Karpas-422 (cell line): ENCODE measurements around the gene LZTR1. TPM values are rescaled to one million over a fixed set of nuclear protein-coding genes. Genes with fewer than 3 reads are reported as not detected.

ENCODE experiments used
- DNase-seq: peaks from one replicate; pipeline ENCODE4 v3.0.0-alpha.2; 2015
- H2AFZ ChIP-seq: fragments of 200-600 bp; sonication (generic); 2 replicates; pipeline ENCODE4 v1.6.1; 2014; ENCODE audit warnings: antibody characterized with exemption, low read length, mixed read lengths
- H3K27ac ChIP-seq: fragments of 200-600 bp; sonication (generic); 2 replicates; pipeline ENCODE4 v1.5.1; 2014; ENCODE audit warnings: mild to moderate bottlenecking, low read length, moderate library complexity
- H3K27me3 ChIP-seq: fragments of 200-600 bp; sonication (generic); 2 replicates; pipeline ENCODE4 v1.6.1; 2014; ENCODE audit warnings: low read length, mixed read lengths
- H3K36me3 ChIP-seq: fragments of 200-600 bp; sonication (generic); 2 replicates; pipeline ENCODE4 v1.6.1; 2014; ENCODE audit warnings: low read length, mixed read lengths; ENCODE audit not compliant: insufficient read depth
- H3K4me1 ChIP-seq: fragments of 200-600 bp; sonication (generic); 2 replicates; pipeline ENCODE4 v1.6.1; 2014; ENCODE audit warnings: mild to moderate bottlenecking, low read length, mixed read lengths
- H3K4me2 ChIP-seq: fragments of 200-600 bp; sonication (generic); 2 replicates; pipeline ENCODE4 v1.6.1; 2014; ENCODE audit warnings: low read length, low read depth, mild to moderate bottlenecking; ENCODE audit not compliant: poor library complexity, severe bottlenecking
- H3K4me3 ChIP-seq: fragments of 200-600 bp; sonication (generic); 2 replicates; pipeline ENCODE4 v1.5.1; 2014; ENCODE audit warnings: mild to moderate bottlenecking, antibody characterized with exemption, low read length, mixed read lengths
- H3K79me2 ChIP-seq: fragments of 200-600 bp; sonication (generic); 2 replicates; pipeline ENCODE4 v1.6.1; 2014; ENCODE audit warnings: mild to moderate bottlenecking, low read length, mixed read lengths
- H3K9ac ChIP-seq: fragments of 200-600 bp; sonication (generic); 2 replicates; pipeline ENCODE4 v1.6.0; 2014; ENCODE audit warnings: low read length
- H3K9me2 ChIP-seq: fragments of 200-600 bp; sonication (generic), shearing (Covaris generic); replicated peaks from 2 replicates; pipeline ENCODE4 v1.6.0; 2014; ENCODE audit warnings: mild to moderate bottlenecking, low read length, moderate library complexity; ENCODE audit not compliant: insufficient read depth
- H3K9me3 ChIP-seq: fragments of 300-700, 200-600 bp; sonication (generic); 2 replicates; pipeline ENCODE4 v1.6.1; 2014; ENCODE audit warnings: low read length, mixed read lengths
- H4K20me1 ChIP-seq: fragments of 200-600 bp; sonication (generic); 2 replicates; pipeline ENCODE4 v1.6.1; 2014; ENCODE audit warnings: mild to moderate bottlenecking, antibody characterized with exemption, low read length, low read depth; ENCODE audit not compliant: insufficient read depth
- total RNA-seq: library from RNA; depleted of rRNA; stranded (reverse); fragments of >200 nt; shearing (Covaris generic); gene quantifications from 2 replicates; pipeline ENCODE4 v1.2.3, GENCODE V29; 2014; ENCODE audit warnings: low replicate concordance

The LZTR1 gene
- total RNA-seq, 1 experiment from 2014 or later, result 22.4 TPM

DNA sequence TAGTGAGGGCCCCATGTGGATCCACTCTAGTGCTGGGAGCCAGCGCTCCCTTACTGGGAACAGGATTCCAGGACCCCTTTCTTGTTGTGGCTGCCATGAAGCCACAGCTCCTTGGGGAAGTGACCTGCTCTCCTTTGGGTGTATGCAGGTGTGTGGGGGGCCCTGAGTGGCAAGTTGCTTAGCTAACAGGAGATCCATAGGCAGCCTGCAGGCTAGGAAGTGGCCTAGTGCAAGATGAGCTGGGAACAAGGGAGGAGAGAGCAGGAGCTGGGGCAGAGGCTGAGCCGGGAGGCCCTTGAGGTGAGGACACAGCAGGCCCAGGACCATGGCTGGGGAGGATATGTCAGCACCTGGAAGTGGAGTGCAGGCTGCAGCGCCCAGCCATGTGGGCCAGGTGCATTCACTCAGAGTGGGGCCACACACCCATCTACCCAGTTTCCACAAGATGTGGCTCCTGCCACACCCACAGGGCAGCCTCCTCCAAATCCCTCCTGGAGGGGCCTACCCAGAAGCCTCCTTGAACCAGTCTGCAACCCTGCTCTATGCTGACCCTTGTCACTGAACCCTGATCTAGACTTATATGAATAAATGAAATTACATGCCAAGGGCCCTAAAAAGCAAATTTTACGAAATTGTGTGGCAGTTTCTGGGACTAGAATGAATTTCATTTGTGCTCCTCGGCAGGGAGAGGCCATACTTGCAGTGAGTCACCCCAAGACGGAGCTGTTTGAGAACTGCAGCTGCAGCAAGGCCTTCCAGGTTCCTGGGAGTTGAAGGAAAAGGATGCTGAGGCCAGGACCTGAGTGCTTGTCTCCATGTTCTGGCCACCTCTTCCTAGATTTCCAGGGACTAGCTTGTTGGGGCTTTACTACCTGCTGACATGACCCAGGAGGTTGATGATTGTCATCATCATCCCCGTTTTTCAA is 16.6 kb downstream of the LZTR1 start:
- Histone ChIP-seq H3K4me2 (no peak overlapping the region), H2AFZ (no peak overlapping the region), H3K9me2 (no peaks in the 10 kb centered on the region), H3K4me1 (peaks cover 27% of the 10 kb centered on the region), H4K20me1 (peaks cover 3% of the 10 kb centered on the region; the same call in 1 of the 2 replicates), H3K9ac (no peak overlapping the region), H3K36me3 (no peaks in the 10 kb centered on the region; the same call in 1 of the 2 replicates), H3K4me3 (no peak overlapping the region), H3K27ac (no peak overlapping the region), H3K79me2 (peaks cover 28% of the 10 kb centered on the region), H3K9me3 (no peaks in the 10 kb centered on the region), H3K27me3 (no peaks in the 10 kb centered on the region)
- peak; percentile 56 for DNase-seq

DNA sequence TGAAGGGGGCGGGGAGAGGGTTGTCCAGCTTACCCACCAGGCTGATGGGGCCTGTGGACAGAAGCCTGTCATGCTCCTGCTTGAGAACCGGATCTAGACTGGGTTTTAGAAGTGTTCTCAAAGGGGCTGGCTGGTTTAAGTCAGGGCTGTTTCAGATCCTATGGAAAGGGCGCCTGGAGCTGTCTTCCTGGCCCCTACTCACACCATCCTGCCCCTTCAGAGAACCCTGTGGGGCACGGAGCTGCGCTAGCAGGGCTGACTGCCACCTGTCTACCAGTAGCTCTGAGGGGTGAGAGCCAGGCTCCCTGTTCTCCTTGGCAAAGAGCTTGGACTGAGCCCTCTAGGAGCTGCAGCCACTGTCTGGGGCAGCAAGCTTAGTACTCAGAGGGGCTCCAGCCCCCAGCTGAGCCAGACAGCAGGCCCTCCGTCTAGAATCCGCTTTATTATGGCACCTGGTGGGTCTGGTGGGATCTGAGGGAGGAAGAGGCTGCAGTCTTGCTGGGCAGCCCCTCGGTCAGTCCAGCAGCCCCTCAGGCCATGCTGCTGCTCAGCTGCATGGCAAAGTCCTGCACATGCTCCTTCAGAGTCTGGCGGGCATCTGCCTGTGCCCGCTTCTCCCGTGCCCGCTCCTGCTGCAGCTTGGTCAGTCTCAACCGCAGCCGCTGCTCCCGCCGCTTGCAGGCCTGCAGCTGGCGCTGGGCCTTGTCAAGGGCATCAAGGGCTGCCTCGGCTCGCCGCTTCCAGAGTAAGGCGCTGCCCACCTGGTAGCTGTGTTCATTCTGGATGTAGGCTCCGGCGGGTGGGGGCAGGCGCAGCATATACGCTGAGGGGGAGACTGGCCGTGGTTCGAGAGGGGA is 17.5 kb downstream of the LZTR1 start:
- no peaks in the 10 kb centered on the region for H3K9me2 ChIP-seq
- H3K4me1 ChIP-seq, result peaks cover 30% of the 10 kb centered on the region
- H3K4me3 ChIP-seq, result no peak overlapping the region; the same call in 1 of the 2 replicates
- peaks cover 32% of the 10 kb centered on the region for H3K79me2 ChIP-seq
- H2AFZ ChIP-seq, result no peak overlapping the region
- peaks cover 3% of the 10 kb centered on the region; the same call in 1 of the 2 replicates for H4K20me1 ChIP-seq
- H3K9ac ChIP-seq, result peak overlapping the region; percentile 100; the same call in 1 of the 2 replicates
- peak overlapping the region; percentile 95 for H3K4me2 ChIP-seq
- no peaks in the 10 kb centered on the region for H3K9me3 ChIP-seq
- no peak for DNase-seq
- no peak overlapping the region for H3K27ac ChIP-seq
- no peaks in the 10 kb centered on the region for H3K27me3 ChIP-seq
- no peaks in the 10 kb centered on the region; the same call in 1 of the 2 replicates for H3K36me3 ChIP-seq

DNA sequence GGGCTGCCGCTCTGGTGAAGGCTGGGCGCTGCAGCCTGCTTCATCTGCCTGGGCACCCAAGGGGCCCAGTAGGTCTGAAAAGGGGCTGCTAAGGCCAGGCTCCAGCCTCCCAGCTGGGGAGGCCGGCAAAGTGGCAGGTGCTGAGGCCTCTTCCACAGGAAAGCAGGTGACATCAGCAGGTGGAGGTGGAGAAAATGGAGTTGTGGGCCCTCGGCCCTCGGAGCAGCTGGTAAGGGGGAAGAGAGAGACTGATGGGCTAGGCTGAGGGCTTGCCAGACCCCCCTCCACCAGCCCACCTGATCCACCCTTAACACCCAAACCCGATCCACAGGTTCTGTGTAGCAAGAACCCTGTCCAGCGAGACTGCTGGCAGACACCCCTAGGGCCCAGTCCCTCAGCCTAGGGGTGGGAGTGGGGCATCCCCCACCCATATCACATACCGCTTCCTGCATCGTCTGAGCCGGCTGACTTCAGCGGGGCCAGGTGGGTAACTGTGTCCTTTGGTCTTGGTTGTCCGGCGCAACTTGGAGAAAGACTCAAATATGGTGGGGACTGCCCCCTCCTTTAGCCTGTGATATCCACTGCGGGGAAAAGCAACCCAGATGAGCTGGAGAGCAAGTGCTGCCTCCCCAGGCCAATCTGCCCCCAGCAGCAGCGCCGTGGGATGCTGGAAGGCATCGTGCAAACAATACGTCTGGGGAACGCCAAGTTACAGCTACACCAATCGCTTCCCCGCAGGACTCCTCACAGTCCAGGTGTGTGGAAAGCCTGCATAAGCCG is 18.3 kb downstream of the LZTR1 start:
- no peak for DNase-seq
- Histone ChIP-seq H3K9me2 (no peaks in the 10 kb centered on the region), H2AFZ (no peak overlapping the region), H3K4me2 (peak overlapping the region; percentile 95), H3K36me3 (no peaks in the 10 kb centered on the region; the same call in 1 of the 2 replicates), H3K4me3 (peak overlapping the region; percentile 95), H3K79me2 (peaks cover 32% of the 10 kb centered on the region), H3K9ac (peak overlapping the region; percentile 100), H3K9me3 (no peaks in the 10 kb centered on the region), H4K20me1 (peaks cover 3% of the 10 kb centered on the region; the same call in 1 of the 2 replicates), H3K27ac (peak overlapping the region; percentile 100), H3K4me1 (peaks cover 30% of the 10 kb centered on the region), H3K27me3 (no peaks in the 10 kb centered on the region)

DNA sequence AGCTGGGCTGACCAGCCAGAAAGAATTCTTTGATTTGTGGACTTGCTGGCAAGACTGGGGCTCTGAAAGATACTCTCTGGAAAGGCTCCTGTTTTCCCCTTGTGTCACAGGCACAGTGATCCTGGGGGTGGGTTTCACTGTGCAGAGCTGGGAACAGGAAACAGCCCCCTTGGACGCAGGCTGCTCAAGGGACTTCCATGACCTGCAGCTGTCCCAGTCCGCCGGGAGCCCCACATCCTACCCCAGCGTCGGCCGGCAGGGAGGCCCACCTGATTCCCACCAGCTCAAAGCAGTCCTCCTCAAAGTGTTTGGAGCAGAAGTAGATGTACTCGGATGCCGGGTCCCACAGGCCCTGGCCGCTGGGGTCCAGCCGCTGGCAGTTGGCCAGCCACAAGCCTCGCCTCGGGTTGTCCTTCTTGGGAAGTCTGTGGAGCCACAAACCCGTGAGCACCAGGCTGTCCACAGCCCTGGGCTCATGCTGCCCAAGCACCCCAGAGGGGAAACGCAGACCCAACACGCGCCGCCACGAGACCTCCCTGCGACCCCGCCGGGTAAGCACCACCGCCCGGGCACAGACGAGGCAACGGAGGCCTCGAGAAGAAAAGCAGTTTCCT is 19.0 kb downstream of the LZTR1 start:
- no peaks in the 10 kb centered on the region for H3K27me3 ChIP-seq
- peaks cover 30% of the 10 kb centered on the region for H3K4me1 ChIP-seq
- peaks cover 3% of the 10 kb centered on the region; the same call in 1 of the 2 replicates for H4K20me1 ChIP-seq
- DNase-seq, result no peak
- no peaks in the 10 kb centered on the region; the same call in 1 of the 2 replicates for H3K36me3 ChIP-seq
- peak overlapping the region; percentile 100 for H3K9ac ChIP-seq
- H2AFZ ChIP-seq, result 0 out of 2 replicates have a peak overlapping the region, but pooled peaks have one; percentile 21
- H3K27ac ChIP-seq, result peak overlapping the region; percentile 100
- peaks cover 32% of the 10 kb centered on the region for H3K79me2 ChIP-seq
- no peaks in the 10 kb centered on the region for H3K9me2 ChIP-seq
- no peaks in the 10 kb centered on the region for H3K9me3 ChIP-seq
- peak overlapping the region; percentile 95 for H3K4me2 ChIP-seq
- peak overlapping the region; percentile 95 for H3K4me3 ChIP-seq

DNA sequence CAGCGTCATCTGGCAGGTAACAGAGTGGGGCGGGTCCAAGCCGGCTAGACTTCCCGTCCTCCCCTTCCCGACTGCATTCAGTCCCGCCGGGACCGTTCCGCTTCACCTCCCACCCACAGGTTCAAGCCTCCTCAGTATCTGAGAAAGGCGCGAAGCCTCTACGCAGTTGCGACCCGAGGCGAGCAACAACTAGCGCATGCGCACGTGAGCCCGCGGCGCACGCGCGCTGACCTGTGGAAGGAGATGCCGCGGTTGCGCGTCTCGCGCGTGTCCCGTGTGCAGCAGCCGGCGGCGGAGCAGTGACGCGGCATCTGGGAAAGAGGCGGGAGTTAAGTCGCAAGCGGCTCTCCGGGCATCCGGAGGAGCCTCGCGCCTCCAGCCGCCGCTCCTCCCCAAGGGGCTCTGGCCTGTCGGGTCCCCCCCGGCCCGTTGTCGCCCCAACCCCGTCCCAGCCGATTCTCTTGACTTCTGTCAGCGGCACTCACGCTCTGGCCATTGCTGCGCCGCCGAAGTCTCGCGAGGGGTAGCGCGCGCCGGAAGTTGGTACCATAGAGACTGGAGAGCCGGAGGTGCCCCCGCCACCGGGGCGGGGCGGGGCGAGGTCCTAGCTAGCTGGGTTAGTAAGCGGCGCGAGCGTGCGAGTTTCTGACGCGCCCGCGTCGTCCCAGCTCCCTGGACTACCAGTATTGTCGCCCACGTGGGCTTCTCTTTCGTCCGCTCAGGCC is 19.7 kb downstream of the LZTR1 start, which contains the start of gene THAP7:
Gene THAP7 (minus strand): TSS at position 518 of the 725 bp plus-strand sequence. CDS start 207 bp downstream, at position 311.
- no peaks in the 10 kb centered on the region; the same call in 1 of the 2 replicates for H3K36me3 ChIP-seq
- DNase-seq, result peak; percentile 99
- H3K27ac ChIP-seq, result peak within 1 kb of the TSS; percentile 100
- H3K4me2 ChIP-seq, result peak within 1 kb of the TSS; percentile 95
- peak within 1 kb of the TSS; percentile 80; the same call in 1 of the 2 replicates for H2AFZ ChIP-seq
- H3K9ac ChIP-seq, result peak within 1 kb of the TSS; percentile 100
- H3K9me2 ChIP-seq, result no peaks in the 10 kb centered on the region
- H4K20me1 ChIP-seq, result peaks cover 3% of the 10 kb centered on the region; the same call in 1 of the 2 replicates
- H3K4me1 ChIP-seq, result peaks cover 30% of the 10 kb centered on the region
- peak within 1 kb of the TSS; percentile 95 for H3K4me3 ChIP-seq
- H3K27me3 ChIP-seq, result no peaks in the 10 kb centered on the region
- H3K9me3 ChIP-seq, result no peaks in the 10 kb centered on the region
- H3K79me2 ChIP-seq, result peaks cover 32% of the 10 kb centered on the region

DNA sequence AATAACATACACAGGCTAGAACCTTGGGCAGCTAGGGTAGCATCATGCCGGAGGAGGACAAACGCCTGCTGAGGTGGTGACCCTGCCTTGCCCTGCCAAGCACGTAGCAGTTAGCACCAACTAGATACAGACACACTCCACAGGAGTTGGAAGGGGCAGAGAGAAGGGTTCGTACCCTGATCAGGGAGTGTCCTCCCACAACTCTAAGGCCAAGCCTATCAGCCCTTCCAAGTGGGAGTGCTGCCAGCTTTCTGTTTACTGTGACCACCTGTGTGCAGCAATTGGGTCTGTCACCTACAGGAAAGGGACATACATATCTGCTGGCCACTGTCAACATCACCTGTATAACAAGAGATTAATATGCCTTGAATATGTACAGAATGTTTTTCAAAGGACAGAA is 21.7 kb downstream of the LZTR1 start:
- H3K4me2 ChIP-seq, result peak overlapping the region; percentile 95
- H3K79me2 ChIP-seq, result peaks cover 32% of the 10 kb centered on the region
- no peaks in the 10 kb centered on the region for H3K27me3 ChIP-seq
- H3K4me3 ChIP-seq, result peak overlapping the region; percentile 95; the same call in 1 of the 2 replicates
- H3K9ac ChIP-seq, result 0 out of 2 replicates have a peak overlapping the region, but pooled peaks have one; percentile 100
- no peak overlapping the region for H2AFZ ChIP-seq
- H3K36me3 ChIP-seq, result no peaks in the 10 kb centered on the region
- H3K27ac ChIP-seq, result peak overlapping the region; percentile 100; the same call in 1 of the 2 replicates
- H3K9me2 ChIP-seq, result no peaks in the 10 kb centered on the region
- peaks cover 3% of the 10 kb centered on the region; the same call in 1 of the 2 replicates for H4K20me1 ChIP-seq
- peaks cover 30% of the 10 kb centered on the region for H3K4me1 ChIP-seq
- DNase-seq, result no peak
- no peaks in the 10 kb centered on the region for H3K9me3 ChIP-seq
